ENCODE data around the gene NXN.
"Not testable (repeated sequence)": the region's sequence is repeated elsewhere in the genome, so short reads cannot be mapped to it uniquely, and the experiment has no call there.

Gene NXN

GRCh38 chr17:789931-790873 is 189.4 kb downstream of the NXN start:
- H3K9me3 ChIP-seq (ENCODE audit: control extremely low read depth in 1 of 5, control insufficient read depth in 4 of 5, insufficient read depth in 2 of 5, low read depth in 1 of 5, low read length in 4 of 5); H3K27me3 ChIP-seq (replicated peaks in 2 of 5; ENCODE audit: control insufficient read depth in 4 of 5, insufficient read depth in 5 of 5, low read length in 4 of 5); DNase-seq; POLR2A ChIA-PET; H3K4me3 ChIP-seq (ENCODE audit: control insufficient read depth in 1 of 7, extremely low read depth in 1 of 7, insufficient read depth in 4 of 7, low read depth in 2 of 7, low read length in 6 of 7); H3K27ac ChIP-seq (ENCODE audit: insufficient read depth in 1 of 2, low read depth in 1 of 2, low read length in 2 of 2, poor library complexity in 1 of 2, severe bottlenecking in 2 of 2); H3K4me1 ChIP-seq (ENCODE audit: control extremely low read depth in 1 of 4, control insufficient read depth in 4 of 4, insufficient read depth in 4 of 4, low read length in 3 of 4): not testable (repeated sequence)
- WGBS (ENCODE audit: insufficient coverage), result 96% methylated on average over 23 of the region's 38 CpGs
- H3K36me3 ChIP-seq (ENCODE audit: control insufficient read depth in 4 of 4, insufficient read depth in 4 of 4, low read length in 3 of 4), result peaks cover 16 to 62% (median 40%) of the 10 kb centered on the region in 4 experiments
- CTCF ChIA-PET, result interaction anchor here (0.6 to 1.6 kb wide), 3 partner anchors 191 to 266 kb away, joined by 3 to 5 read pairs (median 5); no protein-coding TSS in a partner anchor

GRCh38 chr17:789160-789840 is 190.3 kb downstream of the NXN start:
- CTCF ChIA-PET, result interaction anchor here (0.9 to 1.6 kb wide), 4 partner anchors 18 to 267 kb away, joined by 3 to 5 read pairs (median 4); partner anchors contain the start of gene TIMM22
- peaks cover 0 to under 1% (median 0%) of the 10 kb centered on the region in 4 experiments for H3K4me1 ChIP-seq (ENCODE audit: control extremely low read depth in 1 of 4, control insufficient read depth in 4 of 4, insufficient read depth in 4 of 4, low read length in 3 of 4)
- WGBS (ENCODE audit: insufficient coverage), result 96% methylated on average over 13 of the region's 14 CpGs
- POLR2A ChIA-PET, result no interaction called here
- H3K27ac ChIP-seq (ENCODE audit: insufficient read depth in 1 of 2, low read depth in 1 of 2, low read length in 2 of 2, poor library complexity in 1 of 2, severe bottlenecking in 2 of 2), result no peak overlapping the region
- H3K9me3 ChIP-seq (ENCODE audit: control extremely low read depth in 1 of 5, control insufficient read depth in 4 of 5, insufficient read depth in 2 of 5, low read depth in 1 of 5, low read length in 4 of 5), result peaks cover 0 to 1% (median 0%) of the 10 kb centered on the region in 5 experiments
- H3K4me3 ChIP-seq (ENCODE audit: control insufficient read depth in 1 of 7, extremely low read depth in 1 of 7, insufficient read depth in 4 of 7, low read depth in 2 of 7, low read length in 6 of 7), result no peak overlapping the region
- H3K36me3 ChIP-seq (ENCODE audit: control insufficient read depth in 4 of 4, insufficient read depth in 4 of 4, low read length in 3 of 4), result peaks cover 19 to 62% (median 44%) of the 10 kb centered on the region in 4 experiments
- DNase-seq, result no peak
- H3K27me3 ChIP-seq (replicated peaks in 2 of 5; ENCODE audit: control insufficient read depth in 4 of 5, insufficient read depth in 5 of 5, low read length in 4 of 5), result no peaks in the 10 kb centered on the region

GRCh38 chr17:788551-788950 is 191.0 kb downstream of the NXN start:
- Histone ChIP-seq H3K4me1 (ENCODE audit: control extremely low read depth in 1 of 4, control insufficient read depth in 4 of 4, insufficient read depth in 4 of 4, low read length in 3 of 4) (peaks cover 0 to 8% (median 2%) of the 10 kb centered on the region in 4 experiments), H3K27me3 (replicated peaks in 2 of 5; ENCODE audit: control insufficient read depth in 4 of 5, insufficient read depth in 5 of 5, low read length in 4 of 5) (no peaks in the 10 kb centered on the region), H3K4me3 (ENCODE audit: control insufficient read depth in 1 of 7, extremely low read depth in 1 of 7, insufficient read depth in 4 of 7, low read depth in 2 of 7, low read length in 6 of 7) (no peak overlapping the region), H3K27ac (ENCODE audit: insufficient read depth in 1 of 2, low read depth in 1 of 2, low read length in 2 of 2, poor library complexity in 1 of 2, severe bottlenecking in 2 of 2) (no peak overlapping the region), H3K9me3 (ENCODE audit: control extremely low read depth in 1 of 5, control insufficient read depth in 4 of 5, insufficient read depth in 2 of 5, low read depth in 1 of 5, low read length in 4 of 5) (peaks cover 0 to 1% (median 0%) of the 10 kb centered on the region in 5 experiments), H3K36me3 (ENCODE audit: control insufficient read depth in 4 of 4, insufficient read depth in 4 of 4, low read length in 3 of 4) (peaks cover 19 to 67% (median 46%) of the 10 kb centered on the region in 4 experiments)
- no peak for DNase-seq
- ChIA-PET CTCF (interaction anchor here (0.9 to 1.6 kb wide), 4 partner anchors 11 to 208 kb away, joined by 3 to 5 read pairs (median 4); partner anchors contain the start of gene TIMM22), POLR2A (no interaction called here)
- WGBS (ENCODE audit: insufficient coverage), result 100% methylated on average over 4 of the region's 4 CpGs

- CTCF ChIA-PET, result interaction anchor here (0.7 to 1.0 kb wide), 2 partner anchors 12 to 269 kb away, joined by 3 to 5 read pairs; no protein-coding TSS in a partner anchor
- Histone ChIP-seq H3K4me3 (ENCODE audit: control insufficient read depth in 1 of 7, extremely low read depth in 1 of 7, insufficient read depth in 4 of 7, low read depth in 2 of 7, low read length in 6 of 7) (no peak overlapping the region), H3K27me3 (replicated peaks in 2 of 5; ENCODE audit: control insufficient read depth in 4 of 5, insufficient read depth in 5 of 5, low read length in 4 of 5) (no peaks in the 10 kb centered on the region), H3K4me1 (ENCODE audit: control extremely low read depth in 1 of 4, control insufficient read depth in 4 of 4, insufficient read depth in 4 of 4, low read length in 3 of 4) (peaks cover 3 to 16% (median 10%) of the 10 kb centered on the region in 4 experiments), H3K36me3 (ENCODE audit: control insufficient read depth in 4 of 4, insufficient read depth in 4 of 4, low read length in 3 of 4) (peaks cover 19 to 63% (median 42%) of the 10 kb centered on the region in 4 experiments), H3K27ac (ENCODE audit: insufficient read depth in 1 of 2, low read depth in 1 of 2, low read length in 2 of 2, poor library complexity in 1 of 2, severe bottlenecking in 2 of 2) (no peak overlapping the region), H3K9me3 (ENCODE audit: control extremely low read depth in 1 of 5, control insufficient read depth in 4 of 5, insufficient read depth in 2 of 5, low read depth in 1 of 5, low read length in 4 of 5) (peaks cover 0 to 1% (median 0%) of the 10 kb centered on the region in 5 experiments)
- WGBS (ENCODE audit: insufficient coverage), result 97% methylated on average over 5 of the region's 12 CpGs
- POLR2A ChIA-PET, result interaction anchor here (0.6 to 0.7 kb wide), 2 partner anchors 16 to 230 kb away, joined by 3 read pairs; no protein-coding TSS in a partner anchor
- DNase-seq, result no peak
Observed at GRCh38 chr17:787641-788221, 191.8 kb downstream of the NXN start.

- DNase-seq; H3K27me3 ChIP-seq (replicated peaks in 2 of 5; ENCODE audit: control insufficient read depth in 4 of 5, insufficient read depth in 5 of 5, low read length in 4 of 5); POLR2A ChIA-PET; H3K9me3 ChIP-seq (ENCODE audit: control extremely low read depth in 1 of 5, control insufficient read depth in 4 of 5, insufficient read depth in 2 of 5, low read depth in 1 of 5, low read length in 4 of 5); H3K27ac ChIP-seq (ENCODE audit: insufficient read depth in 1 of 2, low read depth in 1 of 2, low read length in 2 of 2, poor library complexity in 1 of 2, severe bottlenecking in 2 of 2); H3K4me3 ChIP-seq (ENCODE audit: control insufficient read depth in 1 of 7, extremely low read depth in 1 of 7, insufficient read depth in 4 of 7, low read depth in 2 of 7, low read length in 6 of 7): not testable (repeated sequence)
- Histone ChIP-seq H3K4me1 (ENCODE audit: control extremely low read depth in 1 of 4, control insufficient read depth in 4 of 4, insufficient read depth in 4 of 4, low read length in 3 of 4) (peaks cover 11 to 29% (median 15%) of the 10 kb centered on the region in 4 experiments), H3K36me3 (ENCODE audit: control insufficient read depth in 4 of 4, insufficient read depth in 4 of 4, low read length in 3 of 4) (peaks cover 14 to 45% (median 31%) of the 10 kb centered on the region in 4 experiments)
- CTCF ChIA-PET, result interaction anchor here (1.4 to 1.8 kb wide), 2 partner anchors 9 to 195 kb away, joined by 4 read pairs; no protein-coding TSS in a partner anchor
- WGBS (ENCODE audit: insufficient coverage), result 100% methylated on average over 3 of the region's 7 CpGs
Observed at GRCh38 chr17:785901-786300, 193.7 kb downstream of the NXN start.

- H3K27me3 ChIP-seq (replicated peaks in 2 of 5; ENCODE audit: control insufficient read depth in 4 of 5, insufficient read depth in 5 of 5, low read length in 4 of 5), result no peaks in the 10 kb centered on the region
- H3K4me1 ChIP-seq (ENCODE audit: control extremely low read depth in 1 of 4, control insufficient read depth in 4 of 4, insufficient read depth in 4 of 4, low read length in 3 of 4), result peaks cover 11 to 29% (median 15%) of the 10 kb centered on the region in 4 experiments
- WGBS (ENCODE audit: insufficient coverage), result 94% methylated on average over 3 of the region's 3 CpGs
- CTCF ChIA-PET, result interaction anchor here (1.0 kb wide), 1 partner anchor 197 kb away, joined by 3 read pairs; no protein-coding TSS in a partner anchor
- no peak for DNase-seq
- H3K27ac ChIP-seq (ENCODE audit: insufficient read depth in 1 of 2, low read depth in 1 of 2, low read length in 2 of 2, poor library complexity in 1 of 2, severe bottlenecking in 2 of 2), result no peak overlapping the region
- peaks cover 11 to 30% (median 20%) of the 10 kb centered on the region in 4 experiments for H3K36me3 ChIP-seq (ENCODE audit: control insufficient read depth in 4 of 4, insufficient read depth in 4 of 4, low read length in 3 of 4)
- POLR2A ChIA-PET, result no interaction called here
- no peaks in the 10 kb centered on the region for H3K9me3 ChIP-seq (ENCODE audit: control extremely low read depth in 1 of 5, control insufficient read depth in 4 of 5, insufficient read depth in 2 of 5, low read depth in 1 of 5, low read length in 4 of 5)
- no peak overlapping the region for H3K4me3 ChIP-seq (ENCODE audit: control insufficient read depth in 1 of 7, extremely low read depth in 1 of 7, insufficient read depth in 4 of 7, low read depth in 2 of 7, low read length in 6 of 7)
Observed at GRCh38 chr17:784143-784542, 195.4 kb downstream of the NXN start.

All from common myeloid progenitor, CD34-positive (primary cell).